ENCODE measurements around the gene METTL5. TPM values are rescaled to one million over a fixed set of nuclear protein-coding genes. Genes with fewer than 3 reads are reported as not detected.

METTL5 gene
- total RNA-seq, 2 donors from 2014 or later, result 12.5 to 28.3 TPM

DNA sequence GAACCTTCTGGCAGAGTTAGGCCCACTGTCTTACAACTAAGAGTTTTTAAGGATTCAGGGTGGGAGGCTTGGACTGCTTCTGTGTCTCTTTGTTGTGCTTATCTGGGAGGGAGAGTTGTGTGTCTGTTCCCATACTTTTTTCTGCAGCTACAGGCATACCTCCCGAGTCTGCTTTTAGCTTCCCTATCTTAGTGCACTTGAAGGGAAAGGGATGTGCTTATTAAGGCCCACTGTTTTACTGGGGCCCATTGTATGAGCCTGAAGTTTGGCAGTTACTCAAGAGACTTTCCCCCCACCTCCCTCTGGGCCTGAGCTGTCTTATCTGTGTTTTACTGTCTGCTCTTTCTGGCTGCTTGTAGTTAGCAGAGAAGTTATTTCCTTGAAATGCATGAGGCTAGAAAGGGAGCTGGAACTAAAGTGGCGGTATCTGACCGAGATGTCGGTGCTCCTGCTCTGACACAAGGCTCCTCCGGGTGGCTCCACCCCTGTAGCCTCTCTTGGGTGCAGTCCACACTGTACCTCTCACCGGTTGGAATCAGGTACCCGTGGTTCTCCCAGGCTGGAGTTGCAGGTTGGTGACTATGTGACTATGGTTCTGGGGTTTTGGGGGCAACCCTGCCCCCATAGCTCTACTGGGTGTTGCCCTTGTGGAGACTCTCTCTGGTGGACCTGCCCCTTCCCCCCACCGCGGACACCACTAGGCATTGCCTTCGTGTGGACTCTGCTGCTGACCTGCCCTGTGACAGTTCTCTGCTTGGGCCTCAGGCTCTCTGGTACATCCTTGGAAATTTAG lies 15.4 kb upstream of the METTL5 start:
- 63 to 71% methylated on average over 8 to 10 of the region's 10 CpGs for WGBS, 2 donors
- intact Hi-C loops (cut with DNase I), result no loop called here
- Histone ChIP-seq H3K4me3 (no peak overlapping the region), H3K9me3 (no peaks in the 10 kb centered on the region), H3K4me1 (peaks cover 30% of the 10 kb centered on the region), H3K36me3 (replicated peaks in 1 of 2; ENCODE audit: insufficient read depth in 1 of 2, low read depth in 2 of 2) (no peaks in the 10 kb centered on the region), H3K27me3 (no peaks in the 10 kb centered on the region), H3K27ac (peak overlapping the region in 1 of 4 donors; percentile 21)
- DNase-seq (no peak), ATAC-seq (no peak)
- no peak for TF ChIP-seq POLR2A (IDR thresholded peaks at IDR 0.05)
- no peak for TF ChIP-seq CTCF (IDR thresholded peaks at IDR 0.05)

DNA sequence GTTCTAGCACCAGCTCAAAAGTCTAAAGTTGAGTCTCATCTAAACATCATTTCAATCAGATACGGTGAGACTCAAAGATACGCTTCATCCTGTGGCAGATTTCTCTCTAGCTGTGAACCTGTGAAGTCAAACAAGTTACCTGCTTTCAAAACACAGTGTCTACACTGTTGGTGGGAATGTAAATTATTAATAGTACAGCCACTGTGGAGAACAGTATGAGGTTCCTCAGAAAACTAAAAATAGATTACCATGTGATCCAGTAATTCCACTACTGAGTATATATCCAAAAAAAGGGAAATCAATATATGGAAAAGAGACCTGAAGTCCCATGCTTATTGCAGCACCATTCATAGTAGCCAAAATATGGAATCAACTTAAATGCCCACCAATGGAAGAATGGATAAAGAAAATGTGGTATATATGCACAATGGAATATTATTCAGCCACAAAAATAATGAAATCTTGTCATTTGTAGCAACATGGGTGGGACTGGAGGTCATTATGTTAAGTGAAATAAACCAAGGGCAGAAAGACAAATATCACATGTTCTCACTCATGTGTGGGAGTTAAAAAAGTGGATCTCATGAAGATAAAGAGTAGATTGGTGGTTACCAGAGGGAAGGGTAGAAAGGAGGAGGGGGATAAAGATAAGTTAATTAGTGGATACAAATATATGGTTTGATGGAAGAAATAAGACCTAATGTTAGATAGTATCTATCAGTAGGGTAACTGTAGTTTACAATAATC lies 14.2 kb upstream of the METTL5 start:
- 64 to 67% methylated on average over 2 of the region's 2 CpGs for WGBS, 2 donors
- no peaks in the 10 kb centered on the region for H3K36me3 ChIP-seq (replicated peaks in 1 of 2; ENCODE audit: insufficient read depth in 1 of 2, low read depth in 2 of 2)
- no peak overlapping the region for H3K4me3 ChIP-seq
- DNase-seq (no peak), ATAC-seq (no peak)
- H3K9me3 ChIP-seq, result no peaks in the 10 kb centered on the region
- no peaks in the 10 kb centered on the region for H3K27me3 ChIP-seq
- peaks cover 32% of the 10 kb centered on the region for H3K4me1 ChIP-seq
- H3K27ac ChIP-seq, result no peak overlapping the region
- intact Hi-C loops (cut with DNase I), result no loop called here
- TF ChIP-seq POLR2A (IDR thresholded peaks at IDR 0.05), result no peak
- TF ChIP-seq CTCF (IDR thresholded peaks at IDR 0.05), result no peak

DNA sequence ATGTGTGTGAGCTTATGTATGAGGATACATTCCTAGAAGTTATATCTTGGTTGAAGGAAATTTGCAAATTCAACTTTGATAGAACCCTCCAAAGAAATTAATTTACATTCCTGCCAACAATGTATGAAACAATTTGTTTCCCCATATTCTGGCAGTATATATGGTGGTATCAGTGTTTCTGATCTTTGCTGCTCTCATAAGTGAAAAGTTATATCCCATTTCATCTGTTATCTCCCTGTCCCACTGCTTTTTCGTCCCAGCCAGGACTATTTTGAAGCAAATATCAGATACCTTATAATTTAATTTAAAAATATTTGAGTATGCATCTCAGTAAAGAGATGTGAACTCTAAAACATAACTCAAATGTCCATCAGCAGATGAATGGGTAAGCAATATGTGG lies 9.7 kb upstream of the METTL5 start:
- no peaks in the 10 kb centered on the region for H3K9me3 ChIP-seq
- no peaks in the 10 kb centered on the region for H3K36me3 ChIP-seq (replicated peaks in 1 of 2; ENCODE audit: insufficient read depth in 1 of 2, low read depth in 2 of 2)
- no peaks in the 10 kb centered on the region for H3K27me3 ChIP-seq
- no peak for ATAC-seq
- intact Hi-C loops (cut with DNase I), result no loop called here
- no peak overlapping the region for H3K27ac ChIP-seq
- WGBS, 2 donors, result 48 to 57% methylated on average over 1 of the region's 1 CpG
- TF ChIP-seq POLR2A (IDR thresholded peaks at IDR 0.05) (no peak), CTCF (IDR thresholded peaks at IDR 0.05) (no peak)
- H3K4me3 ChIP-seq, result no peak overlapping the region
- DNase-seq, result no peak
- H3K4me1 ChIP-seq, result peaks cover 35% of the 10 kb centered on the region

- Histone ChIP-seq H3K27ac (peak overlapping the region; percentile 43 to 90 (median 70)), H3K9me3 (no peaks in the 10 kb centered on the region), H3K4me1 (peaks cover 36% of the 10 kb centered on the region), H3K36me3 (replicated peaks in 1 of 2; ENCODE audit: insufficient read depth in 1 of 2, low read depth in 2 of 2) (no peaks in the 10 kb centered on the region), H3K27me3 (no peaks in the 10 kb centered on the region), H3K4me3 (peak overlapping the region; percentile 63 to 86)
- TF ChIP-seq CTCF (IDR thresholded peaks at IDR 0.05), result no peak
- no peak for TF ChIP-seq POLR2A (IDR thresholded peaks at IDR 0.05)
- ATAC-seq (no peak), DNase-seq (peak in 3 of 4 donors; percentile 27 to 49 (median 40))
- intact Hi-C loops (cut with DNase I), result loop anchor here (10.0 kb wide), 1 partner anchor 97 kb away; no protein-coding TSS in a partner anchor
- WGBS, 2 donors, result 0 to 1% methylated on average over 13 of the region's 13 CpGs
These were observed 3.6 kb upstream of the METTL5 start for GRCh38 chr2:169828141-169828811.
